Prostate gland (tissue), 2 donors: ENCODE measurements around the gene TXLNG. TPM values are rescaled to one million over a fixed set of nuclear protein-coding genes. Genes with fewer than 3 reads are reported as not detected.
A peak's percentile ranks its signal among the peaks of the same experiment; 100 is the strongest.

Experiments
- DNase-seq: peaks from one replicate; pipeline ENCODE4 v3.0.0-alpha.2; 2019; ENCODE audit warnings: low spot score
- H3K27ac ChIP-seq, 2 donors: fragments of 200-600 bp; sonication (generic); 2 replicates each; pipeline ENCODE4 v1.5.1; 2017 to 2019
- H3K27me3 ChIP-seq: fragments of 200-600 bp; sonication (generic); replicated peaks from 2 replicates; pipeline ENCODE4 v1.5.1; 2019; ENCODE audit not compliant: insufficient read depth
- H3K36me3 ChIP-seq, 2 donors: fragments of 200-600 bp; sonication (generic); 1 replicate in 1 of 2; 2 replicates in 1 of 2; pipeline versions ENCODE4 v1.5.1 to v1.8.1; 2017 to 2019
- H3K4me1 ChIP-seq: fragments of 200-600 bp; sonication (generic); replicated peaks from 2 replicates; pipeline ENCODE4 v1.5.1; 2019
- H3K4me3 ChIP-seq, 2 donors: fragments of 200-600 bp; sonication (generic); 2 replicates each; pipeline ENCODE4 v1.5.1; 2017 to 2019
- H3K9me3 ChIP-seq: fragments of 200-600 bp; sonication (generic); 2 replicates; pipeline ENCODE4 v1.5.1; 2017
- POLR2A ChIP-seq: fragments of 450-650 bp; IDR thresholded peaks from one replicate; pipeline ENCODE4 v1.6.1; 2016; ENCODE audit warnings: antibody characterized with exemption, mild to moderate bottlenecking
- POLR2AphosphoS5 ChIP-seq: sonication (generic); formaldehyde crosslinking; IDR thresholded peaks from one replicate; pipeline ENCODE4 v1.6.1; 2017; ENCODE audit warnings: antibody characterized with exemption
- WGBS: methylation state at CpG from one replicate; pipeline ENCODE4 v1.1.5; 2018; 5-methylcytosine and 5-hydroxymethylcytosine counted together
- intact Hi-C: fragments of 100-400 bp; cut with DNase I; formaldehyde crosslinking; loops from one replicate; pipeline ENCODE4 v1.14.2; 2022
- total RNA-seq, 2 donors: library from RNA; depleted of rRNA; stranded (reverse); fragments of >200 nt; gene quantifications; one replicate each; pipeline ENCODE4 v1.1.0, GENCODE V29; 2016
- TF ChIP-seq, protein P1 (sequence below), 4 experiments: fragments of 200-600 bp in 2 of 4; fragments of 450-650 bp in 2 of 4; sonication (generic) in 2 of 4; IDR thresholded peaks; 1 replicate in 3 of 4; 2 replicates in 1 of 4; pipeline ENCODE4 v1.5.1; 2016 to 2019; ENCODE audit warnings: antibody characterized with exemption in 4 of 4, mild to moderate bottlenecking in 2 of 4, moderate library complexity in 2 of 4

The TXLNG gene
- total RNA-seq, 2 donors from 2014 or later, result 8.6 to 12.8 TPM

DNA sequence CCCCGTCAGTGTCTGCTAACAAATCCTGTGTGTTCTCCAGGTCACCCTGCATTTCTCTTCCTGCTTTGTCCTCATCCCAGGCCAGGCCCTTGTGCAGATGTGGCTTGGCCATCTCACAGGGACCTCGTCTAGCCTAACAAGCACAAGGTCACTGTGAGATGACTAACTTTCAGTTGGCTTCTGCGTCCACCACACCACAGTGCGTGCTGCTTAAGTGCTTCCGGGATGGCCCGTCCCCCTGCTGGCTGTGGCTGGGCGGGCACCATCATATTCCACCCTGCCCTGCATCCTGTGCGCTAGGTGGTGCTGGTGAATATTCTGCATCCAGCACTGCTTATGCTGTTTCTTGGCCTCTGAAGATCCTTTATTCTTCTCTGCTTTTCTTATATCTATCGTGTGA is 50.1 kb downstream of the TXLNG start:
- TF ChIP-seq, protein P1, sequence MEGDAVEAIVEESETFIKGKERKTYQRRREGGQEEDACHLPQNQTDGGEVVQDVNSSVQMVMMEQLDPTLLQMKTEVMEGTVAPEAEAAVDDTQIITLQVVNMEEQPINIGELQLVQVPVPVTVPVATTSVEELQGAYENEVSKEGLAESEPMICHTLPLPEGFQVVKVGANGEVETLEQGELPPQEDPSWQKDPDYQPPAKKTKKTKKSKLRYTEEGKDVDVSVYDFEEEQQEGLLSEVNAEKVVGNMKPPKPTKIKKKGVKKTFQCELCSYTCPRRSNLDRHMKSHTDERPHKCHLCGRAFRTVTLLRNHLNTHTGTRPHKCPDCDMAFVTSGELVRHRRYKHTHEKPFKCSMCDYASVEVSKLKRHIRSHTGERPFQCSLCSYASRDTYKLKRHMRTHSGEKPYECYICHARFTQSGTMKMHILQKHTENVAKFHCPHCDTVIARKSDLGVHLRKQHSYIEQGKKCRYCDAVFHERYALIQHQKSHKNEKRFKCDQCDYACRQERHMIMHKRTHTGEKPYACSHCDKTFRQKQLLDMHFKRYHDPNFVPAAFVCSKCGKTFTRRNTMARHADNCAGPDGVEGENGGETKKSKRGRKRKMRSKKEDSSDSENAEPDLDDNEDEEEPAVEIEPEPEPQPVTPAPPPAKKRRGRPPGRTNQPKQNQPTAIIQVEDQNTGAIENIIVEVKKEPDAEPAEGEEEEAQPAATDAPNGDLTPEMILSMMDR (IDR thresholded peaks at IDR 0.05), result peak in 3 of 4 experiments; percentile 25 to 48 (median 36)
- no peak for TF ChIP-seq POLR2AphosphoS5
- H3K27ac ChIP-seq, result no peak overlapping the region
- H3K9me3 ChIP-seq, result no peaks in the 10 kb centered on the region
- DNase-seq, result no peak
- WGBS, result 81% methylated on average over 5 of the region's 9 CpGs
- H3K27me3 ChIP-seq, result no peaks in the 10 kb centered on the region
- H3K4me3 ChIP-seq, result no peak overlapping the region
- intact Hi-C loops, result loop anchor here (5.0 kb wide), 1 partner anchor 46 kb away; no protein-coding TSS in a partner anchor
- H3K4me1 ChIP-seq, result no peaks in the 10 kb centered on the region
- no peaks in the 10 kb centered on the region for H3K36me3 ChIP-seq

DNA sequence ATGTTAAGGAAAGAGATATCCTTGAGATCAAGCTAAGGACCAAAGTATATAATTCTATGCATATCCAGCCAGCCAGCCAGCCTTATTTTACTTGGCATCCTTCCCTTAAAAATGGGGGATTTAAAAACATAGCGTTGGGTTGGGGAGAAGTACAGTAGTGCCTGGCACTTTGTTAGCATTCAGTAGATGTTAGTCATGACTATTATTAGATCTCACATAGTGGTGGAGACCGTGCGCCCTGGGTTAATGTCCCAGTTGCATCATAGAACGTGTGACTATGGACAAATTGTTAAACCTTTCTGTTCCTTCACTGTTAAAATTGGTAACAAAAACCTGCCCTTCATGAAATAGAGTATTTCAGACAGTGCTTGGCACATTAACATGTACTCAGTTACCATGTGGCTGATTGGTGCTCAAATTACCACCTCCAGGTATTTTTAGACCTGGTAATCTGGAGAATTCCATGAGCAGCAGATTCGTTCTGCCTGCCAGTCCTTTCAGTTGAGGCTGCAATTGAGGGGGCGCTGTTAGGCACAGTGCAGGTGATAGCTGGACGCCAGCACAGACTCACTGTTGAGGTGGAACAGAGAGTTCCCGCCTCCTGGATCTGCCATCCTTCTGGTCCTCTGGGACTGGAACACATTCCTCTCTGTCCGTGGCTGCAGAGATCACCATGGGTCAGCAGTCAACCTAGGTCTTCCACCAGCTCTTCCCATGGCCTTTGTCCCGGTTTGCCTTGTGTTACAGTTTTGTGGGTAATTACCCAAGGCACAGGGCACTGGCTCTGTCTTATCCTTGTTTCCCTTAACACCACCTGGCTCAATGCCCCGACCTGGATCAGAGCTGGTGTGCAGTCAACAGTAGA is 52.2 kb downstream of the TXLNG start:
- H3K4me1 ChIP-seq, result no peaks in the 10 kb centered on the region
- no peaks in the 10 kb centered on the region for H3K36me3 ChIP-seq
- H3K4me3 ChIP-seq, result no peak overlapping the region
- no peaks in the 10 kb centered on the region for H3K27me3 ChIP-seq
- intact Hi-C loops, result loop anchor here (5.0 kb wide), 1 partner anchor 44 kb away; no protein-coding TSS in a partner anchor
- H3K9me3 ChIP-seq, result no peaks in the 10 kb centered on the region
- TF ChIP-seq, protein P1 (IDR thresholded peaks at IDR 0.05), result no peak
- TF ChIP-seq POLR2A (no peak), POLR2AphosphoS5 (no peak)
- 47% methylated on average over 7 of the region's 11 CpGs for WGBS
- no peak overlapping the region for H3K27ac ChIP-seq
- no peak for DNase-seq

DNA sequence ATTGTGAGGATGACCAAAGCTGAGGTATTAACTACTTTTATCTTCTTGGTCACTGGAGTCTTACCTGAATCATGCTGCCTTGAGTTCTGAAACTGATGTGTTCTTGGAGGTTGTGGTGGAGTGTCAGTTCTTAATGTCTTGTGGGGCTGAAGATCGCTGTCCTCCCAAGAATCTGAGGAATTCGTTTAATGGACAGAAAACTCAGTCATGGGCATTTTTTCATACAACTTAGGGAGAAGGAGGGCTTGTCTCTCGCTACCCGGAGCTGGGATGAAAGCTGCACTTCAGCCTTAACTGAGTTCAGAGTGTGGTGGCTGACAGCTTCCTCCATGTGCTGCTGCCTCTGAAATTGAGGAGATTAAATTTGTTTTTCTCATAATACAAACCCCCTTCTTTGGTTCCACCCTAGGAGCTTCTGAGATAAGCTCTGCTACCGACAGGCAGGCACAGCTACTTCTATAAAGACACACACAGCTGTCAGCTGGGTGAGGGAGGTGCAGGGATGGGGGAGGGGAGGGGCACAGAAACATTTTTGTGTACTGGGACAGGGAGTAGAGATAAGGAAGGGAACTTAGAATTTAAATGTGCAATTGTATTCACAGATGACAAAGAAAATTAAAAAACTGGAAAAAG is 53.1 kb downstream of the TXLNG start:
- no peak overlapping the region for H3K27ac ChIP-seq
- intact Hi-C loops, result loop anchor here (5.0 kb wide), 1 partner anchor 43 kb away; no protein-coding TSS in a partner anchor

DNA sequence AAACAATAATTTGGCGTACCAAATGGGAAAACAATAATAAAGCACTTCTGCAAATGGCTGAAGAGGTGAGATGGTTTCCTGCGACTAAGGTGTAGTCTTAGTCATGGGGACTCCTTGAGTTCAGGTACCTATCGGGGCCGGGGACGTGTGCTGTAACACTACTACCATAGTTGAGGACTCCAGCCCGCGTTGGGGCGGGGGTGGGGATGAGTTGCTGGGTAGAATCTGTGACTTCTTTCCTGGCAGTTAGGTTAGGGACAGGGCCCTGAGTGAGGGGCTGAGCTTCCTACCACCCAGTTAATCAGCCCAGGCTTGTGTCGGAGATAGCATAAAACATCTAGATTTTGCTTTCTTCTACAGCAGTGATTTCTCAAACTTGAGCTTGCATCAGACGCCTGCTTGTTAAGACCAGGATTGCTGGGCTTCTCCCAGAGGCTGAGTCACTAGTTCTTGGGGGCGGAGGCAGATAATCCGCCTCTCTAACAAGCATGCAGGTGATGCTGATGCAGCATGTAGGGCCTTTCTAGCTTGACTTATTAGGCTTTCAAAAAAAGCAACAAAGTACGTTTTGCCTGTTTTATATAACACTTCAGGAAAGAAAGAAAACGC is 53.7 kb downstream of the TXLNG start:
- DNase-seq, result no peak
- Histone ChIP-seq H3K27ac (no peak overlapping the region), H3K36me3 (no peaks in the 10 kb centered on the region), H3K4me1 (no peaks in the 10 kb centered on the region), H3K9me3 (no peaks in the 10 kb centered on the region), H3K4me3 (no peak overlapping the region), H3K27me3 (no peaks in the 10 kb centered on the region)
- 78% methylated on average over 13 of the region's 14 CpGs for WGBS
- intact Hi-C loops, result loop anchor here (5.0 kb wide), 1 partner anchor 42 kb away; no protein-coding TSS in a partner anchor
- TF ChIP-seq, protein P1 (IDR thresholded peaks at IDR 0.05), result no peak
- no peak for TF ChIP-seq POLR2AphosphoS5
- TF ChIP-seq POLR2A, result no peak

More for the DNA sequence above, 53.1 kb downstream of the TXLNG start:
- TF ChIP-seq, protein P1 (IDR thresholded peaks at IDR 0.05), result no peak
- TF ChIP-seq POLR2A, result no peak
- no peak for TF ChIP-seq POLR2AphosphoS5
- H3K4me3 ChIP-seq, result no peak overlapping the region
- no peaks in the 10 kb centered on the region for H3K9me3 ChIP-seq
- no peaks in the 10 kb centered on the region for H3K4me1 ChIP-seq
- H3K36me3 ChIP-seq, result no peaks in the 10 kb centered on the region
- WGBS, result 58% methylated on average over 5 of the region's 5 CpGs
- no peaks in the 10 kb centered on the region for H3K27me3 ChIP-seq
- DNase-seq, result no peak
